NCI-H2081 (cell line): ENCODE results near the gene RNASE8.

Experiments
- DNase-seq, 2 experiments: peaks; one replicate each; lab custom pipeline; 2025; lab: John Stamatoyannopoulos, UW

RNASE8 gene

GRCh38 chr14:21053184-21054122 lies 4.2 kb upstream of the RNASE8 start:
- no peak for DNase-seq

GRCh38 chr14:21054123-21054767 lies 3.4 kb upstream of the RNASE8 start:
- no peak for DNase-seq

GRCh38 chr14:21054768-21055145 lies 2.9 kb upstream of the RNASE8 start:
- no peak for DNase-seq

- no peak for DNase-seq
Observed at GRCh38 chr14:21055432-21056117, 2.0 kb upstream of the RNASE8 start.

GRCh38 chr14:21056520-21057163 lies 980 bp upstream of the RNASE8 start:
- no peak for DNase-seq

- DNase-seq = no peak
Observed at GRCh38 chr14:21058903-21059302, 1.3 kb downstream of the RNASE8 start.

- no peak for DNase-seq
Observed at GRCh38 chr14:21059842-21060613, 2.4 kb downstream of the RNASE8 start.

- no peak for DNase-seq
Observed at GRCh38 chr14:21060614-21061346, 3.2 kb downstream of the RNASE8 start.

- no peak for DNase-seq
Observed at GRCh38 chr14:21061347-21061668, 3.7 kb downstream of the RNASE8 start.

GRCh38 chr14:21063479-21063878 lies 5.9 kb downstream of the RNASE8 start:
- no peak for DNase-seq

GRCh38 chr14:21066882-21067502 lies 9.4 kb downstream of the RNASE8 start:
- DNase-seq = peak; percentile 27 to 31

GRCh38 chr14:21068521-21069387 lies 11.1 kb downstream of the RNASE8 start:
- DNase-seq = peak; percentile 68 to 72

- DNase-seq = no peak
Observed at GRCh38 chr14:21069388-21070082, 11.9 kb downstream of the RNASE8 start.

- peak in 1 of 2 experiments; percentile 31 for DNase-seq
Observed at GRCh38 chr14:21070083-21070609, 12.5 kb downstream of the RNASE8 start, which contains the start of gene ARHGEF40. TSS of gene ARHGEF40 (plus strand) at chr14:21070304. CDS start at chr14:21070397, 93 bp downstream.

GRCh38 chr14:21070610-21071224 lies 13.1 kb downstream of the RNASE8 start:
- no peak for DNase-seq

- DNase-seq = peak; percentile 86 to 90
Observed at GRCh38 chr14:21071225-21072030, 13.8 kb downstream of the RNASE8 start.

- DNase-seq = no peak
Observed at GRCh38 chr14:21072031-21072473, 14.4 kb downstream of the RNASE8 start.
